Activated CD4-positive, alpha-beta T cell treated with anti-CD3 and anti-CD28 coated beads, Interleukin-10, Interleukin-2, amounts not matched to agents 100 ng/mL and 50 ng/mL, durations not matched to agents 16 hours and 8 hours (primary cell): Measurements from ENCODE around the gene BAIAP2.
"Not testable (repeated sequence)": the region's sequence is repeated elsewhere in the genome, so short reads cannot be mapped to it uniquely, and the experiment has no call there.

ENCODE experiments used
- DNase-seq: peaks from one replicate; pipeline ENCODE4 v3.0.0-alpha.2; 2020

The BAIAP2 gene

GRCh38 chr17:81002409-81003361 lies 32.3 kb upstream of the BAIAP2 start:
- DNase-seq = no peak

- DNase-seq = no peak
Measured at GRCh38 chr17:81003711-81004475, 31.1 kb upstream of the BAIAP2 start.

- no peak for DNase-seq
Measured at GRCh38 chr17:81006891-81007290, 28.1 kb upstream of the BAIAP2 start.

DNA sequence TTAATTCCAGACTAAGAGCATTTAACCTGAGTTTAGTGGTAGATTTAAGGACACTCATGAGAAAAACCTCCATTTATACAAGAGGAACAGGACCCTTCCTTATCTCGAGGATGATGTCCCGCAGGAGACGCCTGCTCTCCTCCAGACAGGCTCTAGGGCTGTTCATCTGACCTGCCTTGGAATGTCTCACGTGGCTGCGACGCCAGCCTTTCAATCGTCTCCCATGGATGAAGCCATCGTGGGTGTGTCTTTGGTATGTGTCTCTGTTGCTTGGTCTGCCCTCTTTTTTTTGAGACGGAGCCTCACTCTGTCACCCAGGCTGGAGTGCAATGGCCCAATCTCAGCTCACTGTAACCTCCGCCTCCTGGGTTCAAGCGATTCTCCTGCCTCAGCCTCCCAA lies 26.8 kb upstream of the BAIAP2 start:
- no peak for DNase-seq

GRCh38 chr17:81009136-81009535 lies 25.8 kb upstream of the BAIAP2 start:
- DNase-seq = no peak

DNA sequence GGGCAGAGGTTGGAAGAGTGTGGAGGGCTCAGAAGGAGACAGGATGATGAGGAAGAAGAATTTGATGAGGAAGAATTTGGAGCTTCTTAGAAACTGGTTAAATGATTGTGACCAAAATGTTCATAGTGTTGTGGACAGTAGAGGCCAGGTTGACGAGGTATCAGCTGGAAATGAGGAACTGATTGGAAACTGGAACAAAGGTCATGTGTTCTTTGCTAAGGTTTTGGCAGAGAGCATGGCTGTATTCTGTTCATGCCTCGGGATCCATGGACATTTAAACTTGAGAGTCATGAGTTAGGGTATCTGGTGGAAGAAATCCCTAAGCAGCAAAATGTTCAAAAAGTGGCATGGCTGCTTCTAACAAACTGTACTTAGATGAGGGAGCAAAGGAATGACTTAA lies 24.0 kb upstream of the BAIAP2 start:
- no peak for DNase-seq

- DNase-seq = no peak
Measured at GRCh38 chr17:81011951-81012350, 23.0 kb upstream of the BAIAP2 start.

GRCh38 chr17:81012574-81013447 lies 22.1 kb upstream of the BAIAP2 start:
- DNase-seq = no peak

- DNase-seq = no peak
Measured at GRCh38 chr17:81013642-81014041, 21.3 kb upstream of the BAIAP2 start.

- DNase-seq = no peak
Measured at GRCh38 chr17:81015136-81015535, 19.8 kb upstream of the BAIAP2 start.

- DNase-seq = no peak
Measured at GRCh38 chr17:81016575-81016974, 18.4 kb upstream of the BAIAP2 start.

GRCh38 chr17:81017330-81017729 lies 17.6 kb upstream of the BAIAP2 start:
- DNase-seq = not testable (repeated sequence)

DNA sequence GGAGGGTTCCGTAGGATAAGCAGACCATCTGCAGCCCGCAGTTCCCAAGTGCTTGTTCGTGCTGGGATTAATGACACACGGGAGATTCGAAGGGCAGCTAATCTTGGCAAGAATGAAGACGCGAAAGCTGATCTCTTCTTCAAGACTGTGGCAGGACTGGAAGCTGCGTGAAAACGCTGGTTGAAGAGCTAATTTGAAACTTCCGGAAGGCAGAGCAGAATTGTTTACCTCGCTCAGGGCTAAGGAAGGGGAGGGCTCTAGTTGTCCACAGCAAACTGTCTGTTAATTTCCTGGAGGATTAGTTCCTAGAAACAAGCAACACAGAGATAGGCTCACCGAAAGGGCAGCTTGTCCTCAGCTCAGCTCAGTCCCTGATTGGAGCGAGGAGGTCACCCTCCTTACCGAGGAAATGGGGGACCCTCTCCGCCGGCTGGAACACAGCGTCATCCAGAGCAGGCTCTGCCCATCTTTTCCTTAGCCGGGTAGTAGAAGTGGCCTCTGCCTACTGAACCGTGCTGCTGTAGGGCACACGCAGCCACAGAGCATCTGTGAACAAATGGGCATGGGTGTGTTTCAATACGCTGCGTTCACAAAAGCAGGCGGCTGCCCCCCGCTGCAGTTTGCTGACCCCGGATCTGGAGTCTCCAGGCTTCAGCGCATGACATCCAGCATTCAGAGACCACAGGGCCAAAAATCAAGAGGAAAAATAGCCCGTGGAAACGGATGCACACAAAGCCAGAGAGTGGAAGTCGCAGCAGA lies 16.7 kb upstream of the BAIAP2 start:
- peak; percentile 65 for DNase-seq

GRCh38 chr17:81019563-81020442 lies 15.1 kb upstream of the BAIAP2 start:
- DNase-seq = no peak

- no peak for DNase-seq
Measured at GRCh38 chr17:81020443-81020766, 14.5 kb upstream of the BAIAP2 start.

DNA sequence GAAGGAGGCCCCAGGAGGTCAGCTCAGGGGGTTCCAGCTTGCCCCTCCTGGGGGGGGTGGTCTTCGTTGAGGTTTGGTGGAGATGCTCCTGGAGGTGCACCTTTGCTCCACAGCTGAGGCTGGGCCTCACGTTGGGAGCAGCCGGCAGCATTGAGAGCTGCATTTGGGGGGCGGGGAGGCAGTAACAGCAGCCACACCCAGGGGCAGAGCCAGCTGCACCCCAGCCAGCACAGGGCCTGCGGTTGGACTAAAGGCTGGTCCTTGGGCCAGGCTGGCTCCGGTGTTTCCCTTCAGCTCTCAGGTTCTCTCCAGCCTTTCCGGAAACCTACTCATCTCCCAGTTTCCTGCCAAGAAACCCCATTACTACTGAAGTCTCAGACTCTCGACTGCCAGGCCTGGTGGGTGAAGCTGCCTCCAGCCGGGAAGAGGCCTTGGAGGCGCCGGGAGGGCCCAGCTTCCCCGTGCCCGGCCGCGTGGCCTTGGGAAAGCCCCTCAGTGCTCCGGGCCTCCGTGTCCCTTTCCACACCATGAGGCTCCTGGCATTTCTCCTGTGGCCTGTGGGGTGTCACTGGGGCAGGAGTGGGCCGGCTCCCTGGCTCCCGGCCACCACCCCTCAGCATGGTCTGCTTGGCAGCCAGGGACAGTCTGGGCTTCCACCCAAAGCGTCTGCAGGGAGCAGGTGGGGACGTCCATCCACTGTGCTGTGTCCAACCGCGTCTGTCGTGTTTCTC lies 14.0 kb upstream of the BAIAP2 start:
- no peak for DNase-seq

DNA sequence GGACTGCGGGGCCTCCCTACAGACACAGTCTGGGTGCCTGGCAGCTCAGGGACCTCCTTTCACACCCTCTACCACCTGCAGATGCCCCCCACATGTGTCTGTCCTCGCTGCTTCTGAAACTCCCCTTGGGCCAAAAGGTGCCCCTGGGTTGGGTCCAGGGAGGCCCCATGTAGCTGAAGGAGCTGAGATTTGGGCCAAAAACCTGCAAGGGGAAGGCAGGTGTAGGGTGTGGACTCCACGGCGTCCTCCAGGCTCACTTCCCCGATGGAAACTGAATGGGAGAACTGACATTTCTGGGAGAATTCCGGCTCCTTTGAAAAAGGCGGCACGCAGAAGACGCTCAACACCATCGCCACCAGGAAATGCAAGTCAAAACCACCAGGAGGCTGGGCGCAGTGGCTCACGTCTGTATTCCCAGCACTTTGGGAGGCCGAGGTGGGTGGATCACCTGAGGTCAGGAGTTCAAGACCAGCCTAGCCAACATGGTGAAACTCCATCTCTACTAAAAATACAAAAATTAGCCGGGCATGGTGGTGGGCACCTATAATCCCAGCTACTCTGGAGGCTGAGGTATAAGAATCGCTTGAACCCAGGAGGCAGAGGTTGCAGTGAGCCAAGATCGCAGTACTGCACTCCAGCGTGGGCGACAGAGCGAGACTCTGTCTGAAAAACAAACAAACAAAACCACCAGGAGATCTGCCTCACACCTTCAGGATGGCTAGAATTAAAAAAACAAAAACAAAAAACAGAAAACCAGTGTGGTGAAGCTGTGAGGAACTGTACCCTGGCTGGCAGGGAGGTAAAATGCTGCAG lies 13.2 kb upstream of the BAIAP2 start:
- no peak for DNase-seq

DNA sequence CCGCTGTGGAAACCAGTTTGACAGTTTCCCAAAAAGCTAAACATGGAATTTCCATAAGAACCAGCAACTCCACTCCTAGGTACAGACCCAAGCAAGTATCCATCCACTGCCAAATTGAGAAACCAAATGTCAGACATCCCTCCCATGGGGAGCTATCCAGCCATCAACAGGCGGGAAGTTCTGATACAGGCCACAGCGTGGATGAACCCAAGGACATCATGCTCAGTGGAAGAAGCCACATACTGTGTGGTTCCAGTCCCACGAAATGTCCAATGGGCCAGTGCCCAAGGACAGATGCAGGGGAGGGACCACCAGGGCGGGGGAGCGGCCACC lies 12.6 kb upstream of the BAIAP2 start:
- DNase-seq = no peak

GRCh38 chr17:81025065-81025740 lies 9.7 kb upstream of the BAIAP2 start:
- no peak for DNase-seq
